ENCODE results near the gene LRRC3. TPM values are rescaled to one million over a fixed set of nuclear protein-coding genes. Genes with fewer than 3 reads are reported as not detected.

The LRRC3 gene
- total RNA-seq, 2 experiments from 2014 or later = 0.55 to 0.61 TPM

- ATAC-seq (ENCODE audit: poor library complexity) = no peak
- ChIA-PET CTCF (no interaction called here), POLR2A (no interaction called here)
- Mint-ChIP-seq H3K27ac (no peak overlapping the region), H3K9me3 (no peaks in the 10 kb centered on the region), H3K4me3 (no peak overlapping the region), H3K4me1 (ENCODE audit: low read depth) (no peaks in the 10 kb centered on the region), H3K36me3 (ENCODE audit: low read depth) (no peaks in the 10 kb centered on the region), H3K27me3 (no peaks in the 10 kb centered on the region)
- no peak for DNase-seq
- H3K36me3 ChIP-seq (ENCODE audit: insufficient read depth, low read length) = no peaks in the 10 kb centered on the region
- H3K4me3 ChIP-seq (ENCODE audit: low read length) = no peak overlapping the region
- no peaks in the 10 kb centered on the region for H3K27me3 ChIP-seq (ENCODE audit: control insufficient read depth in 1 of 2, insufficient read depth in 2 of 2, low read length in 2 of 2)
- TF ChIP-seq CTCF (IDR thresholded peaks at IDR 0.05) = no peak
- H3K9me3 ChIP-seq (ENCODE audit: control insufficient read depth in 1 of 2, insufficient read depth in 1 of 2, low read length in 2 of 2) = peaks cover 0 to 13% of the 10 kb centered on the region in 2 experiments
- H3K27ac ChIP-seq (ENCODE audit: low read depth in 1 of 2, low read length in 2 of 2) = no peak overlapping the region
- no peaks in the 10 kb centered on the region for H3K4me1 ChIP-seq (ENCODE audit: insufficient read depth, low read length)
- intact Hi-C loops (cut with DNase I, micrococcal nuclease) = no loop called here
Observed at GRCh38 chr21:44441581-44442265, 13.6 kb upstream of the LRRC3 start.

GRCh38 chr21:44442266-44443125 lies 12.8 kb upstream of the LRRC3 start:
- Mint-ChIP-seq H3K27me3 (peaks cover 4% of the 10 kb centered on the region), H3K9me3 (no peaks in the 10 kb centered on the region), H3K4me3 (no peak overlapping the region), H3K27ac (no peak overlapping the region), H3K4me1 (ENCODE audit: low read depth) (no peaks in the 10 kb centered on the region), H3K36me3 (ENCODE audit: low read depth) (no peaks in the 10 kb centered on the region)
- no peak for TF ChIP-seq CTCF (IDR thresholded peaks at IDR 0.05)
- no peak for DNase-seq
- ATAC-seq (ENCODE audit: poor library complexity) = no peak
- ChIA-PET POLR2A (no interaction called here), CTCF (no interaction called here)
- no peak overlapping the region for H3K27ac ChIP-seq (ENCODE audit: low read depth in 1 of 2, low read length in 2 of 2)
- no peaks in the 10 kb centered on the region for H3K27me3 ChIP-seq (ENCODE audit: control insufficient read depth in 1 of 2, insufficient read depth in 2 of 2, low read length in 2 of 2)
- peaks cover 0 to 13% of the 10 kb centered on the region in 2 experiments for H3K9me3 ChIP-seq (ENCODE audit: control insufficient read depth in 1 of 2, insufficient read depth in 1 of 2, low read length in 2 of 2)
- no peak overlapping the region for H3K4me3 ChIP-seq (ENCODE audit: low read length)
- intact Hi-C loops (cut with DNase I, micrococcal nuclease) = no loop called here
- H3K36me3 ChIP-seq (ENCODE audit: insufficient read depth, low read length) = no peaks in the 10 kb centered on the region
- no peaks in the 10 kb centered on the region for H3K4me1 ChIP-seq (ENCODE audit: insufficient read depth, low read length)

- CTCF ChIA-PET = no interaction called here
- Histone ChIP-seq H3K36me3 (ENCODE audit: insufficient read depth, low read length) (no peaks in the 10 kb centered on the region), H3K4me1 (ENCODE audit: insufficient read depth, low read length) (no peaks in the 10 kb centered on the region), H3K4me3 (ENCODE audit: low read length) (no peak overlapping the region), H3K9me3 (ENCODE audit: control insufficient read depth in 1 of 2, insufficient read depth in 1 of 2, low read length in 2 of 2) (peaks cover 0 to 13% of the 10 kb centered on the region in 2 experiments), H3K27me3 (ENCODE audit: control insufficient read depth in 1 of 2, insufficient read depth in 2 of 2, low read length in 2 of 2) (peaks cover 0 to 2% of the 10 kb centered on the region in 2 experiments), H3K27ac (ENCODE audit: low read depth in 1 of 2, low read length in 2 of 2) (no peak overlapping the region)
- ATAC-seq (ENCODE audit: poor library complexity) (no peak), DNase-seq (no peak)
- H3K27ac Mint-ChIP-seq = no peak overlapping the region
- no peaks in the 10 kb centered on the region for H3K36me3 Mint-ChIP-seq (ENCODE audit: low read depth)
- intact Hi-C loops (cut with DNase I, micrococcal nuclease) = no loop called here
- POLR2A ChIA-PET = no interaction called here
- no peak overlapping the region for H3K4me3 Mint-ChIP-seq
- TF ChIP-seq CTCF (IDR thresholded peaks at IDR 0.05) = no peak
- peaks cover 4% of the 10 kb centered on the region for H3K27me3 Mint-ChIP-seq
- no peaks in the 10 kb centered on the region for H3K9me3 Mint-ChIP-seq
- no peaks in the 10 kb centered on the region for H3K4me1 Mint-ChIP-seq (ENCODE audit: low read depth)
Observed at GRCh38 chr21:44443291-44443890, 11.9 kb upstream of the LRRC3 start.
